CD4-positive, alpha-beta T cell treated with Interleukin-2 at 100 ng/mL for 4 hours (primary cell): Measurements from ENCODE around the gene ETV3.

Experiments used
- DNase-seq: peaks from one replicate; pipeline ENCODE4 v3.0.0-alpha.2; 2020; ENCODE audit warnings: low spot score

The ETV3 gene

DNA sequence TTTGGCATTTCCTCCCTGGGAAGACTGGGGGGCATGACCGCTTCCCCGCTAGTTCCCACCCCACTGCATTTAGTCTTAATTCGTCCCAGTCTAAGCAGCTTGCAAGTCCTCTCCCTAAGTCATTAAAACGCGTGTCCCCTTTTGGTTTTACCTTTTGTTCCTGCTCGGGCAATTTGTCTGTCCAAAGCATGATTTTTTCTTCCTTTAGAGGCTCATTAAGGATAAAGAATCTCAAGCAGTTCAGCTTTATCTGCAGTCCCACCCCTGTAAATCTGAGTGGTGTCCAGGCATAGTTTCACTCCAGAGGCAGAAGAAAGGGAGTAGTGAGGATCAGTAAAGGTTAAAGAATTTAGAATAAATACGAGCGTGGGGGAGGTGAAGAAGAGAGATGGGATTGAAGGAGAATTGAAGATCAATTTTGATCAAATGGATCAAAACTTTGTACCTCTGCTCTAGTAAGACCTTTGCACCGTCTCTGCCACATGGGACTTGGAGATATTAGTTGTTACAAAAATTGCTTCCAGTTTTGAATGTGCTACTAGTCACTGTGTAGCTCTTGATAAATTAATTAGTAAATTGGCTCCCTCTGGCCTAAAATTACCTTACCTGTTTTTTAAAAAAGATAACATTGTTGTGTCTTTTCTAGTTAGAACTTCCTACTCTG, 989 bp upstream of the ETV3 start:
- DNase-seq: no peak

DNA sequence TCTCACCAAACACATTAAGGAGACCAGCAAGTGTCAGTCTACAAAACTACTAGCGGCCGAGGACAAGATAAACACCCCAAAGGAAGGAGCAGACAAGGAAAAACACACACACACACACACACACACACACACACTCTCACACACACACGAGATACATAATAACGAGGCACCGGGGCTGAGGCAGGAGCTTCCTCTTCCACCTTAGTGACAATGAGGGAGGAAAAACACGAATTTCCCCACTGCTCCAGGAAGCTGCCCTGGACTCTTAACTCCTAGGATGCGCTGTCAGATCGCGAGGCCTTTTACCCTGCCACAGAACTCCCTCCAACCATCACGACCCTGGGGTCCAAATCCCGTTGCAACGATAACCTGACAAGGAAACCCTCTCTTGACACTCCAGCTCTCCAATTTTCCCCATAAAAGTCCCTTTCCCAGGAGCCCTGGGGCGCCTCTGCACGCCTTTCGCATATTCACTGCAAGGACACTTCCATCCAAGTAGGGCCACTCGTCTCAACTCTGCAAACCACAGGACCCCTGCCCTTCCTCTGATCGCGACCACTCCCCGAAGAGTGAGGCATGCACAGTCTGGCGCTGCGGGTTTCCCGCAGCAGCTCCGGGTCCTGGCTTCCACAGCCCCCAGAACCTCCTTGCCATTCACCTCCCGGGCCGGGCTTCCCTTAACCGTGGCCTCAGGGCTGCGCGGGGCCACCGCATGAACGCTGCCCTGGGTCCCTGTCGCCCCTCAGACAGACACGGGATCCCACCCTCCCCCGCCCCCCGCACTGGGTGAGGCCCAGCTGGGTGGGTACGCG, 581 bp downstream of the ETV3 start:
- no peak for DNase-seq

DNA sequence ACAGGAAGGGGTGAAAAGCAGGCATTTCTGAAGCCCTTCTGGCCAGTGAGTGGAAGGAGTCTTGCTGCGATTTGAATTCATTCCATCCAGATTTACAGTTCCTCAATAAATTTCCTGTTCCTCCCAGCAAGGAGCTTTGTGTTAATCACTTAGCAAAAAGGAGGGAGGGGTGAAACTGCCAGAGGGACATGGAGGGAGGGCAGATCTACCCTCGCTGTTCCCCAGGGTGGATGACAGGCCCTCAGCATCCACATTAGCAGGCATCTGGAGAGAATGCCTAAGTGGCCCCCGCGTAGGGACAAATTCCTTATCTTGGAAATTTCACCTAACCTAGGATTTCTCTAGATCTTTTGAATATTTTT, 1.2 kb downstream of the ETV3 start:
- DNase-seq: no peak

DNA sequence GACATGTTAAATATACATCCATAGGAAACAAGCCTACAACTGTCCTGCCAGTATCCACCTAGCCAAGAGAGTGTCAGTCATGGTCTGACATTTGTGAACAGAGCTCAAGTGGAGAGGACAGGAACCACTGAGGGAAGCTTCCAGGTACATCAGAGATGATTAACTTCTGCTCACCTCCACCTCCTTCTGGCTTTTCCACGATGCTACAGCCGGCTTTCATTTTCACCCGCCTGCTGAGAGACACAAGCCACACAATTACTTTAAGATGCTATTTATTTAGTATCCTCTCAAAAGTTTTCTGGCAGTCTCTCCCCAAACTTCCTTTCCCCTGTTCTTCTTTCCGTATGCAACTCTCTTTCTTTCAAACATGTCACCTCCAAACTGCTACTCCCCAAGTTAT, 2.1 kb downstream of the ETV3 start:
- peak; percentile 16 for DNase-seq

DNA sequence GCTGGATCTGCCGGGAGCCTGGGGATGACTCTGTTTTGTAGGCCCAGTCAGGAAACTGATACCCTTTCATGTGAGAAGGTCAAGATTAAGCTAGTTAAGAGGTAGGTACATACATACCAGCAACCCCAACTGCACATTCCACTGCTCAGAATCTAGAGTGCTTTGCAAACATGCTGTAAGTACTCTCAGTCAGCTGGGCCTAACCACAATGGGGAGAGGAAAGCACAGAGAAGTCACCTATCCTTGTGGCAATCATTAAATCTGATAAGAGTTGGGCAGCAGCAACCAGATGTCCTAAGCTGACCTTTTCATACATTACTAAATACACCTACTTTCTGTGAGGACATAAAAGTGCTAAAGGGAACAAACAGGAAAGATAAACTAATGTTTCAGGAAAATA, 2.5 kb downstream of the ETV3 start:
- DNase-seq: no peak

DNA sequence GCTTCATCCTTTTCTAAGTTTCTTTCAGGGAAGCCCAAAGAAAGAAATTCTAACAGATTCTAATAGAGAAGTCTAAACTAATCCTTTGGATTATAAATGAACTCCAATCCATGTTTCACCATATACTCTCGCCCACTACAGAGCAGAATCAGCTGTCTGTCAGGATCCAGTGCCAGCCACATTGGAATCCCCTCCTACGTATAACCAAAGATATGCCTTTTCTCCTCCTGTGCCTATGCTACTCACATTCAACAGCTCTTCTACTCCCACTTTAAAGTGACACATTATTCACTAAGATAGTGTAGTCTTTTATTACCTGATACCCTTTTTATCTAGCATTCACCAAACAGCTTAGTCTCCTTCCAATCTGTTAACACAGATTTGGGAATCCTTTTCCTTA, 3.1 kb downstream of the ETV3 start:
- no peak for DNase-seq

DNA sequence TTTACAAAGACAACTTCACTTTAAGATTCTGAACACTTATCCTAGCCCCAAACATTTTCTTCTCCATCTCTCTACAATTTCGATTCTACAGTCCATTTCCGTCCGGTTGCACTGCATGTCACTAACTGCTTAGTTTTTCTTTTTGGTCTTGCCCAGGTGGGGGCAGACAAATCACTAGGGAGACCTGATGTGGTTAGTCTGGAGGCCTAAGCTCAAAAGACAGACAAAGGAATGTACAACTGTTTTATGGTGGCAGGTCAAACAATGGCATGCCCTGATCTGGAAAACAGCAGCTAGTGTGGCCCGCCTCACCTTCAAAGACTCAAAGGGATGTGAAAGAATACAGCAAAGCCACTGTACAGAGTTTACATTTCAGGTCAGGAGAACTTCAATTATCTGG, 3.8 kb downstream of the ETV3 start:
- DNase-seq: no peak

DNA sequence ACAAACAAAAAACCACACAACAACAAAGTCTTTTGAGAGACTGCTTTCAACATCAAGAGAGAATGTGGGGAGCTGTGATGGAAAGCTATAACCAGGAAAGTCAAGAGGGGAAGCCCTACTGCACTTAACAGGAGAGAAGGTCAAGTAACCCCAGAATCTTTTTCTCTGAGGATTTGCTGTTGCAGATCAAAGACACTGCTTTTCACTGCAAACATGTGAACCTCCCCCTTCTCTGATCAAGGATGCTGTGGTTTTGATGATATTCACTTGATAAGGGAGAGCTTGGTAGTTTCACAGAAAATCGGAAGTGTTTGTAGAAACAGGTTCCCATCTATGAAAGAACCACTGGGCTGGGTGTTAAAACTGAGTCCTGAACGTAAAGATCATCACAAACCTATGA, 4.8 kb downstream of the ETV3 start:
- DNase-seq: peak; percentile 75

DNA sequence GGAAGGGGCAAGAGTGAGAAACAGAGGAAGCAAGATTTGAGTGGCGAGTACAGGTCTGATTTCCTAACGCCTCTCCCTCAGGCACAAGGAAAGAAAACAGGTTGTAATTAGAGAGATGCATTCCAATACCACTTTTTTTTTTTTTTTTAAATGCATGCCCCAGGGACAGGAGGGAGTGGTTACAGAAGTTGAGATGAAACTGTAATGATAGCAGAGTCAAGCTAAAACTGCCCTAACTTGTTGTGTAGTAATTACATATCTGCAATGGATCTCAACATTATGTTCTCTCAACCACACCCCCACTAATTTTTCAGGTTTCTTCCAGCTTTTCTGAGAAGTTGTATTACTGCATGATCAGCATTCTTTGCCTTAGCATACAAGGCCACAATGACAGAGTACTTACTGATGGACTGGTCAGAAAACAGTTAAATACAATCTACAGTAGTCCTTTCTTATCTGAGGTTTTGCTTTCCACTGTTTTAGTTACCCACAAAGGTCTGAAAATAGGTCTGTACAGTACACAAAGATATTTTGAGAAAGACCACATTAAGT, 5.5 kb downstream of the ETV3 start:
- DNase-seq: no peak

DNA sequence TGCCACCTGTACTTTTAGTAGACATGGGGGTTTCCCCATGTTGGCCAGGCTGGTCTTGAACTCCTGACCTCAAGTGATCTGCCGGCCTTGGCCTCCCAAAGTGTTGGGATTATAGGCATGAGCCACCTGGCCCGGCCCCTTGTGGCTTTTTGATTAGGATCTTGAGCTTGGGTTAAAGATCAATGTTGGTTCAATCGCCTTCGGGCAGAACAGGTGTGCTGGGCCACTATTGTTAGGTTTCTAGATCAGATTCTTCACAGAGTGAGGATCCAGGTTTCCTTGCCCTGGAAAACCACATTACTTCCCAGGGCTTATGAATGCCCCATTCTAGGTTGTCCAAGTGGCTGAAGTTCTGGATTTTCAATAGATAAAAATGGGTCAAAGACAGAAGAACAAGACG, 6.1 kb downstream of the ETV3 start:
- DNase-seq: no peak

- DNase-seq: no peak
These were observed 6.9 kb downstream of the ETV3 start for GRCh38 chr1:157131281-157131680.

- no peak for DNase-seq
These were observed 13.3 kb downstream of the ETV3 start for GRCh38 chr1:157124855-157125254.

- no peak for DNase-seq
These were observed 18.7 kb downstream of the ETV3 start for GRCh38 chr1:157119448-157119847.

- DNase-seq: no peak
These were observed 19.2 kb downstream of the ETV3 start for GRCh38 chr1:157119008-157119407.

GRCh38 chr1:157117527-157118057, 20.6 kb downstream of the ETV3 start:
- DNase-seq: no peak

DNA sequence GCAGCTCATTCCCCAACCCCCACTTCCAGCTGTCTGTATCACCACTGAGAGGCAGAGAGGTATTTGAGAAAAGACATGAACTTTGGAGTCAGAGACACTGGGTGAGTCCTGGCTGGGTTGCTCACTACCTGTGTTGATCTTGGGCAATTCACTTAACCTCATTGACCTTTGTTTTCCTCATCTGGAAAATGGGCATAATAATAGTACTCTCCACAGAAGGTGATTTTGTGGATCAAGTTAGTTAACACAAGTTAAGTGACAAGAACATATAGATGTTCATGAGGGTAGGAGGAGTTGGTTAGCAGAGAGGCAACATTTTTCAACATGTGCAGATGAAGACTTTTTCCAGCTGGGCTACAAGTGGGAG, 21.5 kb downstream of the ETV3 start:
- no peak for DNase-seq

- no peak for DNase-seq
These were observed 22.1 kb downstream of the ETV3 start for GRCh38 chr1:157115851-157116736.

DNA sequence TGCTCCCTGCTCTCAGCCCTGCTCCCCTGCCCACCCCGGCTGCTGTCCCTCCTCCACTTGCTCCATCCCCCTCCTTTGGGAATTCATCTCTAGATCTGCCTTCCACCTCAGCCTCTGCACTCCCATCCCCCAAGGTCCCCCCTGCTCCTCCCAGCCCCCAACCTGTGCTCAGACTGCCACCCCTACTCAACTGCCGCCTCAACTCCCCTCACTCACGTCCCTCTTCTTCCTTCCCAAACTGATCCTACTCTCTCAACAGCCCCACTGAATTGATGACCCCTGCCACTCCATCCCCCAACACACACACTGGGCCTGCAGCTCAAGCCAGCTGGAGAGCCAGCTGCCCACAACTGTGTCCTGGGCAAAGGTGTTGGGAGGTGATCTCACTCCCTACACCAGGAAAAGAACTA, 22.8 kb downstream of the ETV3 start:
- DNase-seq: no peak

DNA sequence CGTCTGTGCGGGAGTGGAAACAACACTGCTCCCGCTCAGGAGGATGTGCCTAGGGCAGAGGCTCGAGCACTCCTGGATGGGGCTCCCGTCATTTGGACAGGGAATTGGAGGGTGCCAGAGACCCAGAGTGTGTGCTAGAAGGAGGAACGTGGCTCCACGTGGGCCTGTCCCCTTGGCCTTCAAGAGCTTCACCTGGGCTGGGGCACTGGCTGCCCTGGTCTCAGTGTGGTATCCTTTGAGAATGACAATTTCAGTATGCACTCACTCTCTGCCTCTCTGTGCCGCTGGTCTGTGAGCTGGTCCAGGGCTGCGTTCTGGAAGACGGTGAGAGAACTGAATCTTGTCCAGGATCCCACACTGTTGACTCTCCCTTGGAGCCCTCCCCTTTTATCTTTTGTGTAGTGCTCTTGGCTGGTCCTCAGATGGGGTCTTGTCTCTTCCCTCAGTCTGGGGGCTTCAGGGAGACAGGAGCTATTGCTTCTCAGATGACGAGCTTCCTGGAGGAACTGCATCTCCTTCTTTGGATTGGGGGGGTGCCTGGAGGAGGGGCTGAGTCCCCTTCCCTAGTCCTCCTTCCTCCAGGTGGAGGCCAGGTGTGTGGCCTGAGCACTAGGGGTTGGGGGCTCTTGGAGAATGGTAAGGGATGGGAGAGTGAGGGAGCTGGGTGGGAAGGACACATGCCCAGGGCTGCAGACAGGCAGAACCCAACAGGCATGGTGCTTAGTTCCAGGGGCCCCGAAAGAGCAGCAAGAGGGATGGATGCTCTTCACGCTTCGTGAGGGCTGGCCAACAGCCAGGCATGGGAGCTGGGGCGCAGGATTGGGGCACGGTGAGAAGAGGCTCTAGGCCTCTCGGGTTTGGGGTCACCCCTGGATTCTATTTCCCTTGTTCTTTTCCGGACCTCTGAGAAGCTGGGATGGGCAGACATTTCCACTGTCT, 23.7 kb downstream of the ETV3 start:
- DNase-seq: no peak

DNA sequence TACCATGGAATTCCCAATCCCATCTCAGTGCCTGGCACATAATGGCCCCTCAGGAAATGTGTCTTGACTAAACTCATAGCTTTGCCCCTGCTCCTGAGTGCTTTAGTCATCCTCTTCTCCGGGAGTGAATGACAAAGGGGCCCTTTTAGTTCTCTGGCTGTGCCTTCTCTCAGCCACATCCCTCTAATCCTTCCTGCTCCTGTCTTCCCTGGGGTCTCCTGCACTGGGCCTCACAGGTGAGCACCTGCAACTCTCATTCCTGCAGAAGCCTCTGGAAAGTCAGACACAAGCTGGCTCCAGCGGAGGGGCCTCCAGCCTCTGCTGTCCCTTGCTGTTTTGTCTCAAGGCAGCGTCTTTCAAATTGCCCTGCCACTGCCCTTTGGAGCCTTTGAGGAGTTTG, 24.6 kb downstream of the ETV3 start:
- DNase-seq: no peak

GRCh38 chr1:157113106-157113505, 25.1 kb downstream of the ETV3 start:
- DNase-seq: no peak
